ENCODE results near the gene RELL1.

Gene RELL1

GRCh38 chr4:37686373-37687193 is at the start of gene RELL1:
RELL1 (minus strand) TSS chr4:37686376; CDS start chr4:37686287, 89 bp downstream.
- DNase-seq, result peak; percentile 100

- DNase-seq, result no peak
Observed at GRCh38 chr4:37735578-37735977, 49.4 kb upstream of the RELL1 start.

- no peak for DNase-seq
Observed at GRCh38 chr4:37734989-37735388, 48.8 kb upstream of the RELL1 start.

DNA sequence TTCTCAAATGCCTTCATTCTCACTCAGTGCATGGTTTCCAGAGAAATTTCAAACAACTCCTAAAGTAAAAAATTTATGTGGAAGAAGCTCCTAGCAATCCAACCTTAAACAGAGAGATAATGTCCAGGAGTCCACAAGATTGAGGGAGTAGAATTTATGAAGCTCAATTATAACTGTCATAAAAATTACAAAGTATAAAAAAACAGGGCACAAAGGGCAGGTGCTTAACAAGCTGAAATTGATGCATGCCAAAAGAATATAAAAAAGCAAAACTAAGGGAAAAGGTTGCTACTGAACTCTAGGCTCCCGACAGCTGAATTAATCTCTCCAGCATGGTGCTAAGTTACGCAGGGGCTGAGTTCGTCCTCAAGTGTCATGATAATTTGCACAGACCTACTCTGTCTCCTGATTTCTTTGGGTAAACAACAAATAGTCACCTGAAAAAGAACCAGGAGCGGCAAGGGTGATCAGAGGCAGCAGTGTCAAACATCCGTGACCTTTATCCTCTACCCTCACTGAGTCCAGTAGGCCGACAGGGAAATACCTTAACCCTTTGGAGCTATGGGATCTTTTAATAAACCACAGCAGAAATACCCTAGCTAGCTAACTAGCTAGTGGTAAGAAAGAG is 47.2 kb upstream of the RELL1 start:
- DNase-seq, result no peak

GRCh38 chr4:37732526-37733186 is 46.5 kb upstream of the RELL1 start:
- DNase-seq, result no peak

- DNase-seq, result no peak
Observed at GRCh38 chr4:37729649-37730004, 43.5 kb upstream of the RELL1 start.

GRCh38 chr4:37728064-37728463 is 41.9 kb upstream of the RELL1 start:
- no peak for DNase-seq

DNA sequence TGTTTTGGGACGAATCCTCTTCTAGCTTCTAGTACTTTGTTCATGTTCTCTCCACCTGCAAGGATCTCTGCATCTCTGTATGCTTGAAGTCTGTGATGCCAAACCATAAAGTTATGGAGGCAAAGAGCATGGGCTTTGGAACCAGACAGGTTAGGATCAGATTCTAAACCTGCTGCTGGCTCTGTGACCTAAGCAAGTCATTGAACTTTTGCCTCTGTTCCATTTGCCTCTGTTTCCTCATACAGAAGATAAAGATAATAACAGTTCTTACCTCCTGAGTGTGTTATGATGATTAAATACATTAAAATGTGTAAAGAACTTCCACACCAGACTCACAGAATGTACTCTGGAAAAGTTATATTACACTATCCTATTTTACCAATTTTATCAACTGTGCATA is 41.5 kb upstream of the RELL1 start:
- DNase-seq, result no peak

GRCh38 chr4:37726666-37727065 is 40.5 kb upstream of the RELL1 start:
- DNase-seq, result peak; percentile 85

DNA sequence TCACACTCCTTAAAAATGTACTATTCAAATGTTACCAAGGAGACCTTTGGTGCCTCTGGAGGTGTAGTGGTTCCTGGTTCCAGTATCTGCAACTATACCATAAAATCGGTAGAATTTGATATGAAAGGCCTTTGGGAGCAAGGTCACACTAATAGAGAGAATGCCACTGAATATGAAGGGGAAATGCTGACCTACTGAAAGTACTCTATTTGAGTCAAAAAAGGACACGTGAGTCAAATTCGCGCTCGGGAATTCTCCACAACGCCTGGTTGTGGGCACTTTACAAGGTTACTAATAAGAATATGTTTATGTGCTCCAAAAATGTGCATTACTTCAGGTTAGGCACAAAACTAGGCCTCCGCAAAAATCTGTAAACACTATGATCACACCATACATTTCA is 39.5 kb upstream of the RELL1 start:
- DNase-seq, result no peak

DNA sequence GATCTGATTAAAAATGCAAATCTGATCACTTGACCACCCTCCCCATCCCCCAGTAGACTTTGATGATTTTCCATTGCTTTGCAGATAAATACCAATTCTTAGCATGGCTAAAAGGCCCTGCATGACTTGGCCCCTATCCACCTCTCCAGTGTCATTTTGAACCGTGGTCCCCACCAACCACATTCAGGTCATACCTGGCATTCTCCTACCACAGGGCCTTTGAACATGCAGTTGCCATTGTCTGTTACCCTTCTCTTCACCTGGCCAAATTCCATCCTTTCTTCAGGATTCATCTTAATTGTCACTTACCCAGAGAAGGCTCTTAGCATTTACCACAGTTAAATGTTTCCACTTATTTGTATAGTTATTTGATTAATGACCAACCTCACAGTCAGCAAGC is 36.9 kb upstream of the RELL1 start:
- no peak for DNase-seq

DNA sequence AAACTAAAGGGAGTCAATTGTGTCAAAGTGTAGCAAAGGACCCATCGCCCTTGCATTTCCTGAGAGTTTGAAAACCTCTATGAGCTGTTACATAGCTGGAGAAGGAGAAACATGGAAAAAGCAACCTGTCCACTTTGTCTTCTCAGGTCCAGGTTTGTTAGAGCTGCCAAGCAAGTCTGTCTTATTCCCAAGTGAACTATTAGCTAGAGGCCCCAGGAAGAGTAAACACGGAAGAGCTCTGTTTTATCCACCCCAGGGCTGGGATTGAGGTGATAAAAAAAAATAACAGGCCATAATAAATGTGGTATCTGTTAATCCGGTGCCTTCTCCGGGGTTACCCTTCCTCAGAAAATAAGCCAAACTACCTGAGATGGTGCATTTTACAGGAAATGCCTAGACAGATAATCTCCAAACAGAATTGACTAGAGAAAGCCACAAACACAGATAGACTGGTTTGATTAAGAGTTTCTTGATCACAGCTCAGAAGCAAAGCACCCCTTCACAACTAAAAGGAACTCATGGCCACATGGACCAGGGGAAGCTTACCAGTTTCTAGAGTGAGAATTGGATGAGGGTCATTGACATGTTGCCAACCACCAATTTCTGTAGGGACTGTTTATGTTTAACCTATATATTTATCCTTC is 35.9 kb upstream of the RELL1 start:
- no peak for DNase-seq

DNA sequence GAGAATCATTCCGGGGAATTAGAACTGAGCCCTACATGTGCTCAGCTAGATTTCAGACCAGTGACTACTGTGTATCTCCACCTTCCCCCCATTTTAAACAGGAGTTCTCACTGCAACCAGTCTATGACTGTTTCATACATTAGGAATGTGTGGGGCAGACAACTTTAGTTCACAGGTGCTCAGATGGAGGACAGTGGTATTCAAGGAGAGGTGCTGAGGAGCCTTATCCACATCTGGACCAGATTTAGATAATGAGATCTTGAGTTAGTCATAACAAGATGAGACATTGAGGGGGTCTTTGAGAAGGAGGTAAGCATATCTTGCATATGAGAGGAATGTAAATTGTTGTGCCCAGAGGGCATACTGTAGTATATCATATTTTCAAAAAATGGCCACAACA is 32.8 kb upstream of the RELL1 start:
- DNase-seq, result peak; percentile 81

DNA sequence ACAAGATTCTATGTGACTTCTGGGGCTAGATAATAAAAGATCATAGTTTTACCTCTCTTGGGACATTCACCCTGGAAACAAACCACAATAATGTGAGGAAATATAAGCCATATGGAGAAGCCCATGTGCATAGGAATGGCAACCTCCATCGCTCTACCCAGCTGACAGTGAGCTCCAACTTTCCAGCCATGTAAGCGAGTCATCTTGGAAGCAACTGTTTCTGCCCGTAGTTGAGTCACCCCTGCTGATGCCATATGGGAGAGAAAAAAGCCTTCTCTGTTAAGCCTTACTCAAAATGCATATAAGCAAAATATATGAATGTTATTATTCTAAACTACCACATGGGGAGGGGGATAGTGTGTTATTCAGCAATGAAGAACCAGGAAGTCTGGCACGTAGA is 31.4 kb upstream of the RELL1 start:
- DNase-seq, result peak; percentile 94

DNA sequence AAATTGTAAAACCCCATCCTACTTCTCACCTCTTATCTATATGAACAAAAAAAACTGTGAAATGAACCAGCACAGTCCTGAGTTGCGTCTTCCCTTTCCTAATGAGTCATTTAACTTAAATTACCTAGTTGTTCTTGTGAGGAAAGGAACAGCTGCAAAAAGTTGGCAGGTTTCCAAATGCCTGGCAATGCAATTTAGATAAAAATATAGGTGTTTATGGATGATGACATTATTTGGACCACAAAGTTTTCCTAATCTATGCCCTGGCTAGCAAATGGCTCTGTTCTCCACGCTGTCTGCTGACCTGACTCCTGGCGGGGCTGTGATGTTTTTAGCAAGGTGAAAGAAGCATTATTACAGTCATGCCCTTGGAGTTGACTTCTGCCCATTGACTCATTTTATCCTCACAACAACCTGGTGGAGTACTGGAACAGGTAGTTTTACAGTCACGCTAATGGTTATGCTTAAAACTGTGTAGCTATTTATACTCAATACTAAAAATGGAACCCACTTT is 29.8 kb upstream of the RELL1 start:
- peak; percentile 44 for DNase-seq

DNA sequence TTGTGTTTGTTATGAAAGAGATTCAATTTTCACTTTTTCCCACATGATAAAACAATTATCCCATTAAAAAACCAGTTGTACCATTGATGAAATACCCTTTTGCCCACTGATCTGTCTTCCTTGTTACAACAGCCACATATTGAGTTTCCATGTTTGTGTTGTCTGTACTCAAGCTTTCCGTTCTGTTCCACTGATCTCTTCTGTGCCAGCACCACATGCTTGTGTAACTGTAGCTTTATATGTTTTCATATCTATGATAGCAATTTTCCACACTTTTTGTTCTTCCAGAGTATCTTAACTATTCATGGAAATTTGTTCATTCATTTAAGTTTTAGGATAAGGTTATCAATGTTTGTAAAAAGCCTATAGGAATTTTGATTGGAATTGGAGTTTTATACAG is 24.3 kb upstream of the RELL1 start:
- no peak for DNase-seq

DNA sequence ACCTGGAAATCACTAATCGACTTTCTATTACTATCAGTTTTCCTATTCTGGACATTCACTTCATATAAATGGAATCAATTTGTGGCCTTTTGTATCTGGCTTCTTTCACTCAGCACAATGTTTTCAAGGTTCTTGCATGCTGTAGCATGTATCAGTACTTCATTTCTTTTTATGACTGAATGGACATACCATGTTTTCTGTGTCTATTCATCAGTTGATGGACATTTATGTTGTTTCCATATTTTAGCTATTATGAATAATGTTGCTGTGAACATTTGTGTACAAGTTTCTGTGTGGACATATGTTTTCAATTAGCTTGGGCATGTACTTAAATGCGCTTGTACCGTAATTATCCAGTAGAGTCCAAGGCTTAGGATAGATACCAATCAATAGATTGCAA is 19.9 kb upstream of the RELL1 start:
- DNase-seq, result no peak

- no peak for DNase-seq
Observed at GRCh38 chr4:37705571-37705970, 19.4 kb upstream of the RELL1 start.

DNA sequence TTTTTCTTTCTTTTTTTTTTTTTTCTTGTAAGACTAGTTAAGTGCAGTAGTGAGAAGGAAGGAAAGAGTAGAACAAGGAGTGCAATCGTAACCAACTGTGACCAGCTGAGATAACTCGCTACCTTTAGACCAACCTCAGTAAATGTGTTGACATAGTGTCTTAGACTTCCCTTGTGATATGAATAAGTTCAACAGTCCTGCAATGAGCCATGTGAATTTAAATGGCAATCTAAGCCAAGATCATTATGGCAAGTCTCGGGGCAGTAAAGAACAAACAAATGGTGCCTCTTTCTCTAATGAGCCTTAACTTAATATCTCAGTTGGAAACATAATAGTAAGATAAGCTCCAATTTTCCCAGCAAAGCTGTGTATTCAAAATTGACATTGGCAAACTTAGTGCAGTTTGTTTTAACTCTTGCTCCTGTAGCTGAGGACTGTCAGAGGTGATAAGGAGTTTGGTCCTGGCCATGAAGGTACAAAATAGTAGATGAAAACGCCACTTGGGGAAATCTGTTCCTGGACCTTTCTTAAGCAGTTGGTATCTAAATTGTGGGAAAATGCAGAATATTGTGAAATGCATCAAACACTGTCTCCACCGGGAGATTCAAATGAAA is 13.8 kb upstream of the RELL1 start:
- no peak for DNase-seq

DNA sequence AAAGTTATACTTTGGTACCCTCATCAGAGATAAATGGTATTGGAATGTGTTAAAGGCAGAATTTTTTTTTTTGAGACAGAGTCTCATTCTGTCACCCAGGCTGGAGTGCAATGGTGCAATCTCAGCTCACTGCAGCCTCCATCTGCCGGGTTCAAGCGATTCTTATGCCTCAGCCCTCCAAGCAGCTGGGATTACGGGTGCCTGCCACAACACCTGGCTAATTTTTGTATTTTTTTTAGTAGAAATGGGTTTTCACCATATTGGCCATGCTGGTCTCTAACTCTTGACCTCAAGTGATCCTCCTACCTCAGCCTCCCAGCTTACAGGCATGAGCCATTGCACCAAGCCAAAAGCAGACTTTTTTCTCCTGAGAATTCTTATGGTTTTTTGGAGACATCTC is 11.4 kb upstream of the RELL1 start:
- no peak for DNase-seq

DNA sequence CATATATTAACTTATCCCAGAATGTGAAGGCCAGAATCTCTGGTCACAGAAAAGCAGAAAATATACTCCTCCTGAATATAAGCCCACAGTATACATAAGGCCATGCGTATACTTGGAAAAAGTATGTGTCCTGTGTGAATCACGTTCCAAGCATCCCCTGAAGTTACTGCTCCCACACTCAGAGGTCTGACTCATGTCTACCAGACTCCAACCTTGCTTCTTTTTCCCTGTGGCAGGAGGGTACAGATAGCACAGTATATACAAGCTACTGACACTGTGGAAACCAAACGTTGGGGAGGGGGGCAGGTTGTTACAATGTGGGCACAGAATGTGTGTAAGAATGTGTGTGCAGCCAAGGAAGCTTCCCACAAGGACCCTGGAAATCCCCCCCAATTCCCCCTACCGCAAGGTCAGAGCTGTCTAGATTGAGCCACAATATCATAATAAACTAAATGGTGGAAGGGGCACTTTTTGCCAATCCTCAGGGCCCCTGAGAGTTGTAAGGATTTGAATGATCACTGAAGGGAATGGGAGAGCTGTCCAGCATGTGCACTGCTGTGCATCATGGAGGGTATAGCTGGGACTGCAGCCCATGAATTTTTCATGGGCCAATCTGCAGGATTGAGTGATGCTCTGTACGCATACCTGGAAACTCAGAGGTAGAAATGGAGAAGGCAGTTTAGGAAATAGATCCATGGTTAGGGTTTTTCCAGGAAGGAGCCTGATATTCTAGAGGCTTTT is 7.4 kb upstream of the RELL1 start:
- DNase-seq, result peak; percentile 89

DNA sequence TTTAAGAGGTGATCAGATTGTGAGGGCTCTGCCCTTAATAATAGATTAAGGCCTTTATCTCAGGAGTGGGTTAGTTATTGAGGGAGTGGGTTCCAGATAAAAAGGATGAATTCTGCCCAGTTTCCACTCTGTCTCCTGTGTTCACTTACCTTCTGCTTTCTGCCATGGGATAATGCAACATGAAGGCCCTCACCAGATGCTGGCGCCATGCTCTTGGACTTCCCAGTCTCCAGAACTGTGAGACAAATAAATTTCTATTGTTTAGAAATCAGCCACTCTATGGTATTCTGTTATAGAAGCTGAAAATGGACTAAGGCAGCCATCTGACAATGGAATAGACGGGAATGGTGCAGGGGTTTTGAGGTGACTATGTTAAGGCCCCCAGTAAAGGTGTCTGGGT is 6.9 kb upstream of the RELL1 start:
- no peak for DNase-seq

Measured in fibroblast of upper back skin (primary cell).